Endodermal cell (in vitro differentiated cells): ENCODE results near the gene IGSF22. TPM values are rescaled to one million over a fixed set of nuclear protein-coding genes. Genes with fewer than 3 reads are reported as not detected.

Source experiments
- DNase-seq: peaks from one replicate; pipeline ENCODE4 v3.0.0-alpha.2; 2017
- H3K27ac ChIP-seq: 2 replicates; pipeline ENCODE4 v1.5.1; 2013; ENCODE audit warnings: mild to moderate bottlenecking, low read depth, low read length, moderate library complexity
- H3K27me3 ChIP-seq: 2 replicates; pipeline ENCODE4 v1.6.1; 2013; ENCODE audit warnings: mild to moderate bottlenecking, low read length, moderate library complexity; ENCODE audit not compliant: insufficient read depth, control insufficient read depth, poor library complexity, severe bottlenecking
- H3K36me3 ChIP-seq: 2 replicates; pipeline ENCODE4 v1.7.0; 2013; ENCODE audit warnings: mild to moderate bottlenecking, low read length, moderate library complexity; ENCODE audit not compliant: control insufficient read depth, insufficient read depth
- H3K4me1 ChIP-seq: one replicate; pipeline ENCODE4 v1.7.0; 2013; ENCODE audit warnings: low read length; ENCODE audit not compliant: control insufficient read depth, insufficient read depth
- H3K4me3 ChIP-seq: 2 replicates; pipeline ENCODE4 v1.5.1; 2013; ENCODE audit warnings: mild to moderate bottlenecking, low read length, moderate library complexity
- H3K9ac ChIP-seq: 2 replicates; pipeline ENCODE4 v1.6.1; 2013; ENCODE audit warnings: mild to moderate bottlenecking, low read length, moderate library complexity; ENCODE audit not compliant: poor library complexity, severe bottlenecking; ENCODE audit errors: extremely low read depth
- H3K9me3 ChIP-seq: 2 replicates; pipeline ENCODE4 v1.6.1; 2013; ENCODE audit warnings: mild to moderate bottlenecking, low read length, moderate library complexity; ENCODE audit not compliant: control insufficient read depth
- H3K27ac Mint-ChIP-seq: 2 replicates; pipeline ENCODE4 v1.8.0; 2020; ENCODE audit warnings: mixed read lengths
- H3K27me3 Mint-ChIP-seq: 2 replicates; pipeline ENCODE4 v1.8.0; 2021; ENCODE audit warnings: mild to moderate bottlenecking, mixed read lengths; ENCODE audit not compliant: insufficient read depth
- H3K36me3 Mint-ChIP-seq: 2 replicates; pipeline ENCODE4 v1.8.0; 2020; ENCODE audit warnings: low read depth, mixed read lengths
- H3K4me1 Mint-ChIP-seq: 2 replicates; pipeline ENCODE4 v1.8.0; 2020; ENCODE audit warnings: mixed read lengths
- H3K4me3 Mint-ChIP-seq: 2 replicates; pipeline ENCODE4 v1.8.0; 2020; ENCODE audit warnings: mild to moderate bottlenecking, moderate library complexity, mixed read lengths
- H3K9me3 Mint-ChIP-seq: 2 replicates; pipeline ENCODE4 v1.8.0; 2020; ENCODE audit warnings: mild to moderate bottlenecking, mixed read lengths
- WGBS, 2 experiments: methylation state at CpG; one replicate each; pipeline versions ENCODE4 v1.1.5 to v1.1.7; 2013; ENCODE audit warnings: missing lambda C conversion rate in 2 of 2, mixed read lengths in 1 of 2; ENCODE audit not compliant: insufficient coverage in 1 of 2, insufficient read length in 1 of 2; 5-methylcytosine and 5-hydroxymethylcytosine counted together
- total RNA-seq, 2 donors: library from RNA; stranded (reverse); fragmentation: NEBNext Ultra II Directional in 1 of 2; extraction: Animal tissue kit (Norgen Biotek cat#: 25700) in 1 of 2; gene quantifications; 2 replicates in 1 of 2; 3 replicates in 1 of 2; pipeline ENCODE4 v1.2.1, GENCODE V29; 2021
- TF ChIP-seq, protein P1 (sequence below): fragments of 200-600 bp; sonication (generic); conservative IDR thresholded peaks from 2 replicates; pipeline ENCODE4 v1.5.0; 2021; ENCODE audit warnings: antibody characterized with exemption, mild to moderate bottlenecking

IGSF22 gene
- total RNA-seq, 2 donors from 2014 or later: 0.22 to 1.6 TPM

DNA sequence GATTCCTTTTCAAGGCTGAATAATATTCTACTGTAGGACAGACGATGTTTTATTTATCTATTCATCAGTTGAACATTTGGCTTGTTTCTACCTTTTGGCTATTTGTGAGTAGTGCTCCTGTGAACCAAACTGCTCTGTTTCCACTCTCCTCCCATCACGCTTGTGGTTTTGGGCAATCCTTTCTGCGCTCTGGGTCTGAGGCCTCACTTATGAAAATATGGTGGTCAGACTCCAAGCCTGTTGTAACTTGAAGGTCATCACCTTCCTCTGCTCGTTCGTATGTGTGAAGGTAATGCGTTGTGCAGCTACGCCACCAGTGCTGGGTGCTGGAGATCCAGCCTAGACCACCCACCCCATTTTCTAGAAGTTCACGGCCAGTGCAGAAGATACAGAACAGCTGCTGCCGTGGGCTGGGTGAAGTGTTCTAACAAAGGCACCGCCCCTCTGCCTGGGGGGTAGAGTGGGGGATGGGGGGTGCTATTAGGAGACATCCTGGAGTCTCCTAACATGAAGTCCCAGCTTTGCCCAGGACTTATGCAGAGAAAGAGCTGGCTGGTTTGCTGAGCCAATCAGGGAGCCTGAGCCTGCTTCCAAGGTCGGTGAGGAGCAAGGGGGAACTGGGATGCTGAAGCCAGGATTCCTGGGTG is 44.6 kb upstream of the IGSF22 start:
- no peaks in the 10 kb centered on the region for H3K9me3 Mint-ChIP-seq
- peaks cover 5% of the 10 kb centered on the region for H3K4me1 ChIP-seq
- no peak overlapping the region for H3K27ac Mint-ChIP-seq
- no peak for DNase-seq
- H3K4me3 ChIP-seq: no peak overlapping the region
- H3K36me3 Mint-ChIP-seq: peaks cover 7% of the 10 kb centered on the region
- H3K27me3 Mint-ChIP-seq: peaks cover 5% of the 10 kb centered on the region
- no peak overlapping the region for H3K9ac ChIP-seq
- H3K27me3 ChIP-seq: no peaks in the 10 kb centered on the region
- H3K27ac ChIP-seq: no peak overlapping the region
- H3K36me3 ChIP-seq: no peaks in the 10 kb centered on the region
- peaks cover 21% of the 10 kb centered on the region for H3K4me1 Mint-ChIP-seq
- H3K9me3 ChIP-seq: no peaks in the 10 kb centered on the region
- no peak overlapping the region for H3K4me3 Mint-ChIP-seq
- WGBS, 2 experiments: 83 to 85% methylated on average over 8 to 11 of the region's 11 CpGs
- TF ChIP-seq, protein P1, sequence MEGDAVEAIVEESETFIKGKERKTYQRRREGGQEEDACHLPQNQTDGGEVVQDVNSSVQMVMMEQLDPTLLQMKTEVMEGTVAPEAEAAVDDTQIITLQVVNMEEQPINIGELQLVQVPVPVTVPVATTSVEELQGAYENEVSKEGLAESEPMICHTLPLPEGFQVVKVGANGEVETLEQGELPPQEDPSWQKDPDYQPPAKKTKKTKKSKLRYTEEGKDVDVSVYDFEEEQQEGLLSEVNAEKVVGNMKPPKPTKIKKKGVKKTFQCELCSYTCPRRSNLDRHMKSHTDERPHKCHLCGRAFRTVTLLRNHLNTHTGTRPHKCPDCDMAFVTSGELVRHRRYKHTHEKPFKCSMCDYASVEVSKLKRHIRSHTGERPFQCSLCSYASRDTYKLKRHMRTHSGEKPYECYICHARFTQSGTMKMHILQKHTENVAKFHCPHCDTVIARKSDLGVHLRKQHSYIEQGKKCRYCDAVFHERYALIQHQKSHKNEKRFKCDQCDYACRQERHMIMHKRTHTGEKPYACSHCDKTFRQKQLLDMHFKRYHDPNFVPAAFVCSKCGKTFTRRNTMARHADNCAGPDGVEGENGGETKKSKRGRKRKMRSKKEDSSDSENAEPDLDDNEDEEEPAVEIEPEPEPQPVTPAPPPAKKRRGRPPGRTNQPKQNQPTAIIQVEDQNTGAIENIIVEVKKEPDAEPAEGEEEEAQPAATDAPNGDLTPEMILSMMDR: no peak

DNA sequence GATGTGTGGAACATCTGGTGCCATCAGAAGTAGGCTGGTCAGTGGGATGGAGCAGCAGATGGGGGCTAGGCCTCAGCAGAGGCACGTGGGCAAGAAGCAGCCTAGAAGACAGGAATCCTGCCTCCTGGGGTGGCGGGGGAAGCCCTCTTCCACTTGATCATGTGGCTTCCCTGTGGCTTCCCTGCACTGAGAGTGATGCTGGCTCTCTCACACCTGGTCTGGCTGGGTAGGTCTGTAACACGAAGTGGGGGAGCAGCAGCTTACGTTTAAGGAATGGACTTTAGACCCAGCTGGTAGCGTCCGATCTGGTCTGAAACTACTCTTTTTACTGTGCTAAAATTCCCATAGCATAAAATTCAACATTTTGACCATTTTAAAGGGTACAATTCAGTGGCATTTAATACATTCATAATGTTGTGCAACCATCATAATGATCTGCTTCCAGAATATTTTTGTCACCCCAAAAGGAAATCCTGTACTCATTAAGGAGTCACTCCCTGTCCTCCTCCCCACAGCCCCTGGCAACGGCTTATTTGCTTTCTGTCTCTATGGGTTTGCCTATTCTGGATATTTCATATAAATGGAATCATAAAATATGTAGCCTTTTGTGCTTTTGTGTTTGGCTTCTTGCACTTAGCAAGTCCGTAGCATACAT is 43.9 kb upstream of the IGSF22 start:
- Histone ChIP-seq H3K27ac (no peak overlapping the region), H3K9me3 (no peaks in the 10 kb centered on the region), H3K27me3 (no peaks in the 10 kb centered on the region), H3K4me1 (peaks cover 5% of the 10 kb centered on the region), H3K9ac (no peak overlapping the region), H3K36me3 (no peaks in the 10 kb centered on the region), H3K4me3 (no peak overlapping the region)
- Mint-ChIP-seq H3K4me1 (peaks cover 21% of the 10 kb centered on the region), H3K36me3 (peaks cover 7% of the 10 kb centered on the region), H3K27ac (no peak overlapping the region), H3K9me3 (no peaks in the 10 kb centered on the region), H3K27me3 (peaks cover 5% of the 10 kb centered on the region), H3K4me3 (no peak overlapping the region)
- WGBS, 2 experiments: 52 to 55% methylated on average over 7 of the region's 8 CpGs
- TF ChIP-seq, protein P1: no peak
- DNase-seq: peak; percentile 75

DNA sequence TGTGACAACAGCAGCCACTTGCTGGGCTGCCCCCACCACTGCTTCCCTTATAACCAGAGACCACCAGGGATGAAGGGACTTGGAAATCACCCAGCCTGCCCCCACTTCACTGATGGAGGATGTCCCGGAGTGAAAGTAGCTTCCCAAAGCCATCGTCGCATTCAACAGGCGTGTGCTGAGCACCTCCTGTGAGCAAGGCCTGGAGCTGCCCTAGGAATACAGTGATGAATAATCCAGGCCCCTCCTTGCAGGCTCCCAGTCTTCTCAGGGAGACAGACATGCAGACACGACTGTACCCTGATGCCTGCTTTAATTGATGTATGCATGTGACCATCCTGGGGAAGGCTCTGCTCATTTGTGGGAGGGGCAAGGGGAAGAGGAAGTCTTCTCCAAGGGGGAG is 43.0 kb upstream of the IGSF22 start:
- no peak overlapping the region for H3K27ac Mint-ChIP-seq
- peaks cover 5% of the 10 kb centered on the region for H3K27me3 Mint-ChIP-seq
- no peak overlapping the region for H3K27ac ChIP-seq

More for the DNA sequence above, 43.0 kb upstream of the IGSF22 start:
- Histone ChIP-seq H3K4me3 (no peak overlapping the region), H3K36me3 (no peaks in the 10 kb centered on the region), H3K9me3 (no peaks in the 10 kb centered on the region), H3K27me3 (no peaks in the 10 kb centered on the region), H3K4me1 (peaks cover 5% of the 10 kb centered on the region), H3K9ac (no peak overlapping the region)
- Mint-ChIP-seq H3K4me3 (no peak overlapping the region), H3K9me3 (no peaks in the 10 kb centered on the region), H3K36me3 (peaks cover 7% of the 10 kb centered on the region), H3K4me1 (peaks cover 18% of the 10 kb centered on the region)
- no peak for DNase-seq
- 83 to 88% methylated on average over 4 to 5 of the region's 5 CpGs for WGBS, 2 experiments
- TF ChIP-seq, protein P1: no peak
